Liver (tissue), 9 donors: Measurements from ENCODE around the gene CPS1. TPM values are rescaled to one million over a fixed set of nuclear protein-coding genes. Genes with fewer than 3 reads are reported as not detected.

Experiments
- DNase-seq: peaks from one replicate; pipeline ENCODE4 v3.0.0-alpha.2; 2017; ENCODE audit warnings: low spot score
- H3K27ac ChIP-seq, 2 donors: one replicate each; pipeline ENCODE4 v1.7.0; 2013; ENCODE audit warnings: inconsistent platforms in 2 of 2, low read length in 2 of 2, control low read depth in 1 of 2, low read depth in 1 of 2, mild to moderate bottlenecking in 1 of 2
- H3K27me3 ChIP-seq, 4 donors: one replicate each; pipeline versions ENCODE4 v1.6.1 to v1.7.0; 2013; ENCODE audit warnings: low read length in 3 of 4, inconsistent platforms in 1 of 4, mild to moderate bottlenecking in 1 of 4, moderate library complexity in 1 of 4; ENCODE audit not compliant: control insufficient read depth in 4 of 4, insufficient read depth in 4 of 4
- H3K36me3 ChIP-seq, 4 donors: one replicate each; pipeline versions ENCODE4 v1.6.1 to v1.7.0; 2013; ENCODE audit warnings: low read length in 3 of 4, mild to moderate bottlenecking in 3 of 4, low read depth in 1 of 4, moderate library complexity in 1 of 4; ENCODE audit not compliant: control insufficient read depth in 4 of 4, insufficient read depth in 3 of 4
- H3K4me1 ChIP-seq, 4 donors: one replicate each; pipeline versions ENCODE4 v1.6.1 to v1.7.0; 2013; ENCODE audit warnings: low read length in 3 of 4, mild to moderate bottlenecking in 3 of 4, moderate library complexity in 1 of 4; ENCODE audit not compliant: control insufficient read depth in 4 of 4, insufficient read depth in 4 of 4
- H3K4me3 ChIP-seq, 3 donors: one replicate each; pipeline versions ENCODE4 v1.6.1 to v1.7.0; 2013; ENCODE audit warnings: low read length in 3 of 3, control low read depth in 1 of 3, low read depth in 1 of 3, mild to moderate bottlenecking in 1 of 3
- H3K9ac ChIP-seq, 2 donors: one replicate each; pipeline ENCODE4 v1.7.0; 2013; ENCODE audit warnings: low read length in 2 of 2, mild to moderate bottlenecking in 2 of 2, moderate library complexity in 2 of 2, control low read depth in 1 of 2, low read depth in 1 of 2
- H3K9me3 ChIP-seq, 4 donors: one replicate each; pipeline versions ENCODE4 v1.6.1 to v1.7.0; 2013; ENCODE audit warnings: low read length in 3 of 4; ENCODE audit not compliant: control insufficient read depth in 4 of 4
- FOXA1 ChIP-seq: IDR thresholded peaks from 2 replicates; pipeline ENCODE4 v1.6.1; 2016; ENCODE audit warnings: antibody characterized with exemption
- FOXA2 ChIP-seq: IDR thresholded peaks from 2 replicates; pipeline ENCODE4 v1.6.1; 2016; ENCODE audit warnings: antibody characterized with exemption
- GABPA ChIP-seq, 2 donors: IDR thresholded peaks in 1 of 2; conservative IDR thresholded peaks in 1 of 2; 2 replicates each; pipeline ENCODE4 v1.6.1; 2016; ENCODE audit warnings: antibody characterized with exemption in 2 of 2, mild to moderate bottlenecking in 1 of 2, moderate library complexity in 1 of 2
- HNF4A ChIP-seq, 2 donors: conservative IDR thresholded peaks; 2 replicates each; pipeline ENCODE4 v1.6.1; 2016; ENCODE audit warnings: antibody characterized with exemption in 2 of 2, mild to moderate bottlenecking in 2 of 2
- HNF4G ChIP-seq: IDR thresholded peaks from 2 replicates; pipeline ENCODE4 v1.6.1; 2016; ENCODE audit warnings: antibody characterized with exemption
- JUND ChIP-seq, 2 donors: IDR thresholded peaks; 2 replicates each; pipeline ENCODE4 v1.6.1; 2016; ENCODE audit warnings: antibody characterized with exemption in 2 of 2
- NR2F2 ChIP-seq: IDR thresholded peaks from 2 replicates; pipeline ENCODE4 v1.6.1; 2016; ENCODE audit warnings: antibody characterized with exemption
- RXRA ChIP-seq, 2 donors: IDR thresholded peaks; 2 replicates each; pipeline ENCODE4 v1.6.1; 2017 to 2018; ENCODE audit warnings: antibody characterized with exemption in 2 of 2, mild to moderate bottlenecking in 1 of 2
- SP1 ChIP-seq: IDR thresholded peaks from 2 replicates; pipeline ENCODE4 v1.6.1; 2018; ENCODE audit warnings: antibody characterized with exemption, mild to moderate bottlenecking
- TAF1 ChIP-seq: conservative IDR thresholded peaks from 2 replicates; pipeline ENCODE4 v1.6.1; 2016; ENCODE audit warnings: antibody characterized with exemption, mild to moderate bottlenecking
- YY1 ChIP-seq: IDR thresholded peaks from 2 replicates; pipeline ENCODE4 v1.6.1; 2016; ENCODE audit warnings: antibody characterized with exemption, mild to moderate bottlenecking
- WGBS: extraction: QIAGEN DNeasy Blood & Tissue Kit; methylation state at CpG from one replicate; pipeline ENCODE4 v1.1.7; 2013; 5-methylcytosine and 5-hydroxymethylcytosine counted together
- polyA plus RNA-seq, 2 donors: library from polyadenylated mRNA; stranded (reverse) in 1 of 2; unstranded in 1 of 2; fragments of 200-250 nt in 1 of 2; fragments of >200 nt in 1 of 2; fragmentation: Nextera tagmentation in 1 of 2; extraction: Ambion mirVana in 1 of 2; gene quantifications; one replicate each; pipeline versions ENCODE4 v1.2.1 to v1.2.3, GENCODE V29; 2013 to 2015
- total RNA-seq, 2 donors: library from RNA; depleted of rRNA; stranded (reverse); fragments of >200 nt; gene quantifications; one replicate each; pipeline ENCODE4 v1.2.3, GENCODE V29; 2014
- TF ChIP-seq, protein P1 (sequence below): IDR thresholded peaks from 2 replicates; pipeline ENCODE4 v1.6.1; 2016; ENCODE audit warnings: antibody characterized with exemption
- TF ChIP-seq, protein P2 (sequence below): IDR thresholded peaks from 2 replicates; pipeline ENCODE4 v1.6.1; 2016; ENCODE audit warnings: antibody characterized with exemption
- TF ChIP-seq, protein P3 (sequence below): fragments of 150-350 bp; IDR thresholded peaks from 2 replicates; pipeline ENCODE4 v1.5.1; 2017; ENCODE audit warnings: improper control_type of control experiment, low read depth, low read length; ENCODE audit not compliant: missing input control
- TF ChIP-seq, protein P4 (sequence below): IDR thresholded peaks from 2 replicates; pipeline ENCODE4 v1.6.1; 2016; ENCODE audit warnings: antibody characterized with exemption
- donor health status: healthy.
- donor health status: healthy.
- donor health status: healthy.
- donor health status: healthy.
- donor health status: healthy.

Gene CPS1
- total and polyA plus RNA-seq, 4 donors, result 469 to 930 (median 575) TPM

DNA sequence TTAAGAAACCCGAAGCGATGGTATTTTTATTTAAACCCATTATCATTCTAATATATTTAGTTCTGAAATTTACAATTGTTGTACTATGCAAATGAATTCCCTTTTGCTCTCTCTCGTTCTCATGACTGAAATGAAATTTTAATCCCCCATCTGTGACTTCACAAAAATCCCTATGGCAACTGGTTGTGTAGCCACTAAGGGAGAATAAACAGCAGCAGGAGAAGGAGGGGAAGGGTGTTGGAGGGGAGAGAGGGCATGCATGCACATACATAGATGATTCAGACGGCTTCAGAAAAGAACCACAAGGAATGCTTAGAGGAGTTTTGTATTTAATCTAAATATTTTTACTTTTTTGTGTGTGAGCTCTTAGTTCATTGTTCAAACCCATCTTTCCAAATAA lies 36.8 kb downstream of the CPS1 start:
- Histone ChIP-seq H3K27ac (no peak overlapping the region), H3K9me3 (no peaks in the 10 kb centered on the region), H3K4me3 (no peak overlapping the region), H3K27me3 (no peaks in the 10 kb centered on the region), H3K4me1 (no peaks in the 10 kb centered on the region), H3K36me3 (peaks cover 5 to 97% (median 80%) of the 10 kb centered on the region in 4 donors), H3K9ac (no peak overlapping the region)
- DNase-seq, result no peak
- 85% methylated on average over 4 of the region's 4 CpGs for WGBS
- TF ChIP-seq SP1, result no peak
- no peak for TF ChIP-seq YY1
- TF ChIP-seq, protein P1, sequence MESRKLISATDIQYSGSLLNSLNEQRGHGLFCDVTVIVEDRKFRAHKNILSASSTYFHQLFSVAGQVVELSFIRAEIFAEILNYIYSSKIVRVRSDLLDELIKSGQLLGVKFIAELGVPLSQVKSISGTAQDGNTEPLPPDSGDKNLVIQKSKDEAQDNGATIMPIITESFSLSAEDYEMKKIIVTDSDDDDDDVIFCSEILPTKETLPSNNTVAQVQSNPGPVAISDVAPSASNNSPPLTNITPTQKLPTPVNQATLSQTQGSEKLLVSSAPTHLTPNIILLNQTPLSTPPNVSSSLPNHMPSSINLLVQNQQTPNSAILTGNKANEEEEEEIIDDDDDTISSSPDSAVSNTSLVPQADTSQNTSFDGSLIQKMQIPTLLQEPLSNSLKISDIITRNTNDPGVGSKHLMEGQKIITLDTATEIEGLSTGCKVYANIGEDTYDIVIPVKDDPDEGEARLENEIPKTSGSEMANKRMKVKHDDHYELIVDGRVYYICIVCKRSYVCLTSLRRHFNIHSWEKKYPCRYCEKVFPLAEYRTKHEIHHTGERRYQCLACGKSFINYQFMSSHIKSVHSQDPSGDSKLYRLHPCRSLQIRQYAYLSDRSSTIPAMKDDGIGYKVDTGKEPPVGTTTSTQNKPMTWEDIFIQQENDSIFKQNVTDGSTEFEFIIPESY, result no peak
- no peak for TF ChIP-seq NR2F2
- no peak for TF ChIP-seq FOXA1
- TF ChIP-seq RXRA (IDR thresholded peaks at IDR 0.05), result no peak
- TF ChIP-seq, protein P2, sequence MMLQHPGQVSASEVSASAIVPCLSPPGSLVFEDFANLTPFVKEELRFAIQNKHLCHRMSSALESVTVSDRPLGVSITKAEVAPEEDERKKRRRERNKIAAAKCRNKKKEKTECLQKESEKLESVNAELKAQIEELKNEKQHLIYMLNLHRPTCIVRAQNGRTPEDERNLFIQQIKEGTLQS, result no peak
- TF ChIP-seq, protein P3, sequence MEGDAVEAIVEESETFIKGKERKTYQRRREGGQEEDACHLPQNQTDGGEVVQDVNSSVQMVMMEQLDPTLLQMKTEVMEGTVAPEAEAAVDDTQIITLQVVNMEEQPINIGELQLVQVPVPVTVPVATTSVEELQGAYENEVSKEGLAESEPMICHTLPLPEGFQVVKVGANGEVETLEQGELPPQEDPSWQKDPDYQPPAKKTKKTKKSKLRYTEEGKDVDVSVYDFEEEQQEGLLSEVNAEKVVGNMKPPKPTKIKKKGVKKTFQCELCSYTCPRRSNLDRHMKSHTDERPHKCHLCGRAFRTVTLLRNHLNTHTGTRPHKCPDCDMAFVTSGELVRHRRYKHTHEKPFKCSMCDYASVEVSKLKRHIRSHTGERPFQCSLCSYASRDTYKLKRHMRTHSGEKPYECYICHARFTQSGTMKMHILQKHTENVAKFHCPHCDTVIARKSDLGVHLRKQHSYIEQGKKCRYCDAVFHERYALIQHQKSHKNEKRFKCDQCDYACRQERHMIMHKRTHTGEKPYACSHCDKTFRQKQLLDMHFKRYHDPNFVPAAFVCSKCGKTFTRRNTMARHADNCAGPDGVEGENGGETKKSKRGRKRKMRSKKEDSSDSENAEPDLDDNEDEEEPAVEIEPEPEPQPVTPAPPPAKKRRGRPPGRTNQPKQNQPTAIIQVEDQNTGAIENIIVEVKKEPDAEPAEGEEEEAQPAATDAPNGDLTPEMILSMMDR, result no peak
- TF ChIP-seq GABPA (IDR thresholded peaks at IDR 0.05 in 1 of 2, conservative IDR thresholded peaks at IDR 0.05 in 1 of 2), result no peak
- TF ChIP-seq JUND (IDR thresholded peaks at IDR 0.05), result no peak
- TF ChIP-seq TAF1, result no peak

DNA sequence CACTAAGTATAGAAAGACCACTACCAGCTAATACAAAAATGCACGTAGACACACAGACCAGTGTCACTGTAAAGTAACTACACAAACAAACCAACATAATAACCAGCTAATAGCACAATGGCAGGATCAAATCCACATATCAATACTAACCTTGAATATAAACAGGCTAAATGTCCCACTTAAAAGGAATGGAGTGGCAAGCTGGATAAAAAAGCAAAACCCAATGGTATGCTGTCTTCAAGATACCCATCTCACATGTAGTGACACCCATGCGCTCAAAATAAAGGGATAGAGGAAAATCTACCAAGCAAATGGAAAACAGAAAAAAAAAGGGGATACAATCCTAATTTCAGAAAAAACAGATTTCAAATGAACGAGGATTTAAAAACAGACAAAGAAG lies 41.8 kb downstream of the CPS1 start:
- Histone ChIP-seq H3K36me3 (peaks cover 3 to 93% (median 75%) of the 10 kb centered on the region in 4 donors), H3K27me3 (no peaks in the 10 kb centered on the region), H3K27ac (no peak overlapping the region), H3K9me3 (no peaks in the 10 kb centered on the region), H3K4me3 (no peak overlapping the region), H3K9ac (no peak overlapping the region), H3K4me1 (no peaks in the 10 kb centered on the region)
- TF ChIP-seq, protein P3, result no peak
- TF ChIP-seq SP1, result no peak
- no peak for TF ChIP-seq FOXA2
- no peak for TF ChIP-seq JUND (IDR thresholded peaks at IDR 0.05)
- no peak for TF ChIP-seq GABPA (IDR thresholded peaks at IDR 0.05 in 1 of 2, conservative IDR thresholded peaks at IDR 0.05 in 1 of 2)
- no peak for TF ChIP-seq HNF4G
- TF ChIP-seq HNF4A (conservative IDR thresholded peaks at IDR 0.05), result no peak
- TF ChIP-seq, protein P4, sequence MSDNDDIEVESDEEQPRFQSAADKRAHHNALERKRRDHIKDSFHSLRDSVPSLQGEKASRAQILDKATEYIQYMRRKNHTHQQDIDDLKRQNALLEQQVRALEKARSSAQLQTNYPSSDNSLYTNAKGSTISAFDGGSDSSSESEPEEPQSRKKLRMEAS, result no peak
- TF ChIP-seq RXRA (IDR thresholded peaks at IDR 0.05), result no peak
- TF ChIP-seq TAF1, result no peak
- no peak for DNase-seq
- WGBS, result 94% methylated on average over 3 of the region's 3 CpGs
